Activated CD4-positive, alpha-beta T cell treated with anti-CD3 and anti-CD28 coated beads, Interleukin-2, amount 50 U/mL, for 16 hours (primary cell): ENCODE results near the gene SFTPA2.
"Not testable (repeated sequence)": the region's sequence is repeated elsewhere in the genome, so short reads cannot be mapped to it uniquely, and the experiment has no call there.

Experiments used
- DNase-seq: peaks from one replicate; pipeline ENCODE4 v3.0.0-alpha.2; 2020

SFTPA2 gene

GRCh38 chr10:79509934-79510508 lies 50.2 kb downstream of the SFTPA2 start:
- DNase-seq: not testable (repeated sequence)

- DNase-seq: not testable (repeated sequence)
Measured at GRCh38 chr10:79509306-79509933, 50.8 kb downstream of the SFTPA2 start.

GRCh38 chr10:79508245-79508644 lies 52.0 kb downstream of the SFTPA2 start:
- DNase-seq: not testable (repeated sequence)

- no peak for DNase-seq
Measured at GRCh38 chr10:79507440-79508167, 52.6 kb downstream of the SFTPA2 start.
